Stimulated activated naive B cell treated with anti-CD40 and anti-IgM and Interleukin-4, amounts not matched to agents 10 μg/mL and 1 μg/mL and 100 μg/mL, for 72 hours (primary cell): ENCODE results near the gene AADAC.
"Not testable (repeated sequence)": the region's sequence is repeated elsewhere in the genome, so short reads cannot be mapped to it uniquely, and the experiment has no call there.

Source experiments
- ATAC-seq, 2 donors: fragments of 150-1000 bp; cut with Tn5 transposase; replicated peaks; 2 replicates each; pipeline ENCODE4 v1.10.0; 2021; ENCODE audit warnings: moderate library complexity in 1 of 2
- DNase-seq: peaks from one replicate; pipeline ENCODE4 v3.0.0; 2021
- H3K27ac Mint-ChIP-seq: one replicate; pipeline ENCODE4 v1.8.0; 2022; ENCODE audit warnings: mild to moderate bottlenecking, mixed read lengths
- H3K27me3 Mint-ChIP-seq, 2 donors: one replicate each; pipeline ENCODE4 v1.8.0; 2022; ENCODE audit warnings: mixed read lengths in 2 of 2
- H3K36me3 Mint-ChIP-seq, 2 donors: one replicate each; pipeline ENCODE4 v1.8.0; 2022; ENCODE audit warnings: mixed read lengths in 2 of 2, mild to moderate bottlenecking in 1 of 2
- H3K4me1 Mint-ChIP-seq, 2 donors: one replicate each; pipeline ENCODE4 v1.8.0; 2022; ENCODE audit warnings: mixed read lengths in 2 of 2, mild to moderate bottlenecking in 1 of 2
- H3K4me3 Mint-ChIP-seq, 2 donors: one replicate each; pipeline ENCODE4 v1.8.0; 2022; ENCODE audit warnings: mild to moderate bottlenecking in 2 of 2, mixed read lengths in 2 of 2, moderate library complexity in 1 of 2
- H3K9me3 Mint-ChIP-seq, 2 donors: one replicate each; pipeline ENCODE4 v1.8.0; 2022; ENCODE audit warnings: mixed read lengths in 2 of 2, mild to moderate bottlenecking in 1 of 2

Gene AADAC

DNA sequence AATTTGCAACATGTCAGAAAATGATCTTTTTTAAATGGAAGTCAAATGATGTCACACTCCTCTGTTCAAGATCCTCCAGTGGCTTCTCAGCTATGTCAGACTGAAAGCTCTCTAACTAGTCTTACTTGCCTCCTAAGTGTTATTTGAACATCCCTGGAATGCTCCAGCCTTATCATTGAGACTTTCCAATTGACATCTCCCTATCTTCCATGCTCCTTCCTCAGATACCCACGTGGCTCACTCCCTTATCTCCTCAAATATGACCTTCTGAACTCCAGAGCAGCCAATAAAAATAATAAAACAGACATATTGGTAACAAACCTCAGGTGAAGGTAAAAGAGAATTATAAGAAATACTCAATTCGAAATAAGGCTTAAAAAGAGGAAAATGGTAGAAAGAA lies 25.5 kb upstream of the AADAC start:
- H3K4me3 Mint-ChIP-seq, result no peak overlapping the region
- H3K27me3 Mint-ChIP-seq, result no peaks in the 10 kb centered on the region
- H3K27ac Mint-ChIP-seq, result no peak overlapping the region
- peaks cover 4 to 7% of the 10 kb centered on the region in 2 donors for H3K9me3 Mint-ChIP-seq
- DNase-seq (no peak), ATAC-seq (no peak)
- H3K4me1 Mint-ChIP-seq, result no peaks in the 10 kb centered on the region
- peaks cover 0 to 2% of the 10 kb centered on the region in 2 donors for H3K36me3 Mint-ChIP-seq

DNA sequence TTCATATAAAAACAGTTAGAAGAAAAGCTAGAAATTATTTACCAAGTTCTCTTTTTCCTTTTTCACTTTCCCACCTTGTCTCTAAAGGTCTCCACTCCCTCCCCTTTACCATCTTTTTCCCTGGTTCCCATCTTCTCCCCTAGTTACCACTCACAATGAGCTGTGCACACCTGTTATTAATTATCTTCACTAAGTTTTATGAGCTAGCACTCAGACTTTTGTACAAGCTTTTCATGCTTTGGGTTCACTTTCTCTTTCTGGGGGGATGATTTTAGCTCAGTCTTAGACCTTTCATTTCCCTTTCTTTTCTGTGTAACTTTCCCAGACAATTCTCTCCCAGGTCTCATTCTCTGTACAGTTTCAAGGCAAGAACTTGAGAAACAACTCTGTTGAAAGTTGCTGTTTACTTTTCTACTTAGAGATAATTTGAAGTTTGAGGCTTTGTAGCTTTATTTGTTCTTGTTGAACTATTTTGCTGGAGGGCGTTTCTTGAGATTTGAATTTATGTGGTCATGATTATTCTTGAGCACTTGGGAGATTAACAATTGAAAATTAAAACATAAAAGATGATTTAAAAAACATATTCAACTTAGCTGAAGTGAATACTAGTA lies 24.0 kb upstream of the AADAC start:
- H3K27ac Mint-ChIP-seq, result no peak overlapping the region
- no peaks in the 10 kb centered on the region for H3K27me3 Mint-ChIP-seq
- H3K36me3 Mint-ChIP-seq, result peaks cover 0 to 2% of the 10 kb centered on the region in 2 donors
- ATAC-seq (no peak), DNase-seq (no peak)
- H3K4me1 Mint-ChIP-seq, result no peaks in the 10 kb centered on the region
- H3K4me3 Mint-ChIP-seq, result no peak overlapping the region
- H3K9me3 Mint-ChIP-seq, result peaks cover 4 to 7% of the 10 kb centered on the region in 2 donors

- not testable (repeated sequence) for H3K27me3 Mint-ChIP-seq, H3K27ac Mint-ChIP-seq, ATAC-seq, H3K4me3 Mint-ChIP-seq, H3K9me3 Mint-ChIP-seq, H3K4me1 Mint-ChIP-seq, DNase-seq, H3K36me3 Mint-ChIP-seq
Measured at GRCh38 chr3:151790763-151791162, 23.2 kb upstream of the AADAC start.

DNA sequence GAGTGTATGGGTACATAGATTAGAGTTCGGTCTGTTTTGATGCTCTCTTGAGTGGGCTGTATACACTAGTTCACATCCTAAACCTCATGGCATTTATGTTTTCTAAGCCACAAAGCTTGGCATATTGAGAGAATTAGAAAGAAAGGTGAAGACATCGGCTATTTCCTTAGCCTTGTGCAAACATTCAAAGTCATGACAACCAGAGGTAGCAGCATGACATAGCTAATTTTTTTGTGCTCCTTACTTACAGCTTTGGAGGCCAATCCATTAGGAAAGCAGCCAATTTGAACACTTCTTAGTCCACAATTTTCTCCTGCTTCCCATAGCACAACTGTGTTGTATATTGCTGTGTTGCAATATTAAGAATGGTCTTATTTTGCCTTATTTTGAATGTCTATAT lies 21.5 kb upstream of the AADAC start:
- Mint-ChIP-seq H3K36me3 (peaks cover 0 to 2% of the 10 kb centered on the region in 2 donors), H3K27ac (no peak overlapping the region), H3K9me3 (peaks cover 4 to 7% of the 10 kb centered on the region in 2 donors), H3K4me3 (no peak overlapping the region), H3K27me3 (no peaks in the 10 kb centered on the region), H3K4me1 (no peaks in the 10 kb centered on the region)
- DNase-seq (no peak), ATAC-seq (no peak)

GRCh38 chr3:151793636-151794035 lies 20.3 kb upstream of the AADAC start:
- no peak overlapping the region for H3K27ac Mint-ChIP-seq
- H3K4me1 Mint-ChIP-seq, result no peaks in the 10 kb centered on the region
- ATAC-seq (no peak), DNase-seq (no peak)
- peaks cover 4 to 7% of the 10 kb centered on the region in 2 donors for H3K9me3 Mint-ChIP-seq
- H3K4me3 Mint-ChIP-seq, result no peak overlapping the region
- H3K36me3 Mint-ChIP-seq, result peaks cover 0 to 2% of the 10 kb centered on the region in 2 donors
- no peaks in the 10 kb centered on the region for H3K27me3 Mint-ChIP-seq

DNA sequence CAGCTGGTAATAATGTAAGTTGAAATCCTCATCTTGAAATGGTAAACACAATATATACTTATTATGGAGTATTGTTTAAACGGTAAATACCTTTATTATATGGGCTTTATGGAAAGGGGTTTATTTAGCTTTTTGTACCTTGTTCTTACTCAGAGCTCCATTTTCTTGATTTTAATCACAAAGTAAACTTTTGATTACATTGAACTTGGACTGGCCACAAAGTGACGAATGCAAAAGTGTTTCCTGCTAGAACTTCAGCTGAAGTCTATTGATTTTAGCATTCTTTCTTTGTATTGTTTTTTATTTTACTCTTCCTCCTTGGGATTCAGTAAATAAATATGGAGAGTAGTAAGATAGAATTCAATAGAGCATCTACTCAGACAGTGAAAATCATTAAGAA lies 19.8 kb upstream of the AADAC start:
- H3K4me3 Mint-ChIP-seq, result no peak overlapping the region
- peaks cover 4 to 7% of the 10 kb centered on the region in 2 donors for H3K9me3 Mint-ChIP-seq
- peaks cover 0 to 2% of the 10 kb centered on the region in 2 donors for H3K36me3 Mint-ChIP-seq
- H3K27me3 Mint-ChIP-seq, result no peaks in the 10 kb centered on the region
- DNase-seq (no peak), ATAC-seq (no peak)
- no peak overlapping the region for H3K27ac Mint-ChIP-seq
- H3K4me1 Mint-ChIP-seq, result no peaks in the 10 kb centered on the region

DNA sequence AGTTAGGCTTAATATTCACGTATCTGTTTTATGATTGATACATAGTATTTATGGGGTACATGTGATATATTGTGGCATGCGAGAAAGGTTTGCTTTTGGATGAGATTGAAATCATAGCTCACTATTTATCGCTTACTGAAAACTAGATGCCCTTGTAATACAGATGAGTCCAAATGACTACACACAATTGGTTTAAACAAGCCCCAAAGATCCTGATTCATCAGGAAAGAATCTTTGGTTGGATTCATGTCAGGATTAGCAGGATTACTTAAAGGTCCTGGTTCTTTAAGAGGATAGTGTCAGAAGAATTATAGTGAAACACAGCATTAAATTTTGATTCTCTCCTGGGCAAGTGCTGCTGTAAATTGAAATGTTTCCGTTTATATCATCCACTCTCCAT lies 18.6 kb upstream of the AADAC start:
- Mint-ChIP-seq H3K4me1 (no peaks in the 10 kb centered on the region), H3K27ac (no peak overlapping the region), H3K4me3 (no peak overlapping the region), H3K9me3 (peaks cover 3 to 4% of the 10 kb centered on the region in 2 donors), H3K27me3 (no peaks in the 10 kb centered on the region), H3K36me3 (peaks cover 0 to 2% of the 10 kb centered on the region in 2 donors)
- ATAC-seq (no peak), DNase-seq (no peak)

GRCh38 chr3:151796105-151796680 lies 17.7 kb upstream of the AADAC start:
- Mint-ChIP-seq H3K4me1 (no peaks in the 10 kb centered on the region), H3K27ac (no peak overlapping the region), H3K9me3 (no peaks in the 10 kb centered on the region)

DNA sequence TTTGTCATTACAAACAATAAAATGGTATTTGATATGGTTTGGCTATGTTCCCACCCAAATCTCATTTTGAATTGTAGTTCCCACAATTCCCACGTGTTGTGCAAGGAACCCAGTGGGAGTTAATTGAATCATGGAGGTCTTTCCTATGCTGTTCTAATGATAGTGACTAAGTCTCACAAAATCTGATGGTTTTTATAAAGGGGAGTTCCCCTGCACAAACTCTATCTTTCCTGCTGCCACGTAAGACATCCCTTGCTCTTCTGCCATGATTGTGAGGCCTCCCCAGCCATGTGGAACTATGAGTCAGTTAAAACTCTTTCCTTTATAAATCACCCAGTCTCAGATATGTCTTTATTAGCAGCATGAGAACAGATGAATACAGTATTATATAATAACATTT lies 15.4 kb upstream of the AADAC start:
- ATAC-seq (no peak), DNase-seq (no peak)
- H3K4me3 Mint-ChIP-seq, result no peak overlapping the region
- H3K4me1 Mint-ChIP-seq, result no peaks in the 10 kb centered on the region
- H3K27ac Mint-ChIP-seq, result no peak overlapping the region
- H3K36me3 Mint-ChIP-seq, result no peaks in the 10 kb centered on the region
- H3K27me3 Mint-ChIP-seq, result no peaks in the 10 kb centered on the region
- H3K9me3 Mint-ChIP-seq, result no peaks in the 10 kb centered on the region

More at GRCh38 chr3:151796105-151796680, 17.7 kb upstream of the AADAC start:
- ATAC-seq (no peak), DNase-seq (no peak)
- Mint-ChIP-seq H3K36me3 (no peaks in the 10 kb centered on the region), H3K4me3 (no peak overlapping the region), H3K27me3 (no peaks in the 10 kb centered on the region)

DNA sequence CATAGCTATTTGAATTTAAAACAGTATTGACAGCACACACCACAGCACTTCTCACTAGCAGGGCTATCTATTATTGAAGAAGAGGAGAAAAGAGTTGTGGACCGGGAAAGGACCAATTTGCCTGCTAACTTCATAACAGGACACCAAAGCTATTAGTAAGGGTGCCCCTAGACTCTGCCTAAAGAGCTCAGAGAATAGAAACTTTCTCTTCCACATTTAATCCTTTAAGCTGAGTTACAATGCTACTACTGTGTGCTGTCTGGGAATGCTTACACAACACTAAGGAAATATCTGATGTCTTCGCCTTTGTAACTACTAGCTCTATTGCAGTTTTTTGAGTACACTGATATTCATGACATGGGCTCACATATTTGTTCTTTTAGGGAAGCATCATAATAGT lies 13.5 kb upstream of the AADAC start:
- H3K27me3 Mint-ChIP-seq, result no peaks in the 10 kb centered on the region
- no peaks in the 10 kb centered on the region for H3K9me3 Mint-ChIP-seq
- DNase-seq (no peak), ATAC-seq (no peak)
- H3K27ac Mint-ChIP-seq, result no peak overlapping the region
- no peaks in the 10 kb centered on the region for H3K36me3 Mint-ChIP-seq
- H3K4me3 Mint-ChIP-seq, result no peak overlapping the region
- no peaks in the 10 kb centered on the region for H3K4me1 Mint-ChIP-seq

DNA sequence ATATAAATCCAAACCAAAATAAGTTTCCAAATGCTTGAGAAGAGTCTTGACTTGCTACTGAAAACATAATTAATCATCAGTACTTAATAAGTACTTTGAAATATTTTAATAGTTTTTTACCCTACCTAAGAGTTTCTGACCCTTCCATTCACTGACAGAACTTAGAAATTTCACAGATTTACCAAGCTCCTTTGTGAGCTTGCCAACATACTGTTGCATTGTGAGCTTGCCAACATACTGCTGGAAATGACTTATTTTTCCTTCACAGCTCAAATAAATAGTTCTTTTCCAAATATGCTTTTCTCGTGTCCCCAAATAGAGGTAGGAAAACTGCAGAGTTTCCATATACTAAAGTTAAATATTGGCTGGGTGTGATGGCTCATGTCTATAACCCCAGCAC lies 9.6 kb upstream of the AADAC start:
- Mint-ChIP-seq H3K4me1 (no peaks in the 10 kb centered on the region), H3K36me3 (peaks cover 2 to 4% of the 10 kb centered on the region in 2 donors), H3K4me3 (no peak overlapping the region), H3K27me3 (peaks cover 0 to 4% of the 10 kb centered on the region in 2 donors), H3K27ac (no peak overlapping the region), H3K9me3 (peaks cover 10 to 15% of the 10 kb centered on the region in 2 donors)
- no peak for ATAC-seq
- DNase-seq, result no peak

DNA sequence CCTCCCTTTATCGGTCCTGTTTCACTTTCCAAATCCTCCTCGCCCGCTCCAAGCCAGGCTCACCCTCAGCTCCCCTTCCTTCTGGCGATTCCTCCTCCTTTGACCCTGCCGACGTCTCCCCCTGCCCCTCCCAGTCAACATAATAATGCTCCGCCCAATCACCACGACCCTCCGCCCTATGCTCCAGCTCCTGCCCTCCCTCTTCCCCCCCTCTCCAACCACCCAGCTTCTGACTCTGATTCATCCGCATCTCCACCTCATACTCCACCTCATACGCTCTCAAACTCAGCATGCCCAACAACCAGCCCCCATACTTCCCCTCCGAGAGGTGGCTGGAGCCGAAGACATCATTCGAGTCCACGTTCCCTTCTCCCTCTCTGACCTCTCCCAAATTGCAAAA lies 7.1 kb upstream of the AADAC start:
- no peak overlapping the region for H3K27ac Mint-ChIP-seq
- ATAC-seq (no peak), DNase-seq (no peak)
- H3K27me3 Mint-ChIP-seq, result peaks cover 0 to 4% of the 10 kb centered on the region in 2 donors
- H3K36me3 Mint-ChIP-seq, result peaks cover 2 to 4% of the 10 kb centered on the region in 2 donors
- no peaks in the 10 kb centered on the region for H3K4me1 Mint-ChIP-seq
- peaks cover 10 to 15% of the 10 kb centered on the region in 2 donors for H3K9me3 Mint-ChIP-seq
- H3K4me3 Mint-ChIP-seq, result no peak overlapping the region

- not testable (repeated sequence) for H3K36me3 Mint-ChIP-seq, H3K4me3 Mint-ChIP-seq, H3K27me3 Mint-ChIP-seq, H3K27ac Mint-ChIP-seq, ATAC-seq, H3K4me1 Mint-ChIP-seq, DNase-seq
- peaks cover 10 to 15% of the 10 kb centered on the region in 2 donors for H3K9me3 Mint-ChIP-seq
Measured at GRCh38 chr3:151808926-151809325, 5.0 kb upstream of the AADAC start.

GRCh38 chr3:151811474-151811873 lies 2.4 kb upstream of the AADAC start:
- peaks cover 10 to 11% of the 10 kb centered on the region in 2 donors for H3K9me3 Mint-ChIP-seq
- ATAC-seq (peak in 1 of 2 donors; percentile 7), DNase-seq (no peak)
- H3K27ac Mint-ChIP-seq, result no peak overlapping the region
- peaks cover 0 to 8% of the 10 kb centered on the region in 2 donors for H3K27me3 Mint-ChIP-seq
- peaks cover 2 to 4% of the 10 kb centered on the region in 2 donors for H3K36me3 Mint-ChIP-seq
- no peaks in the 10 kb centered on the region for H3K4me1 Mint-ChIP-seq
- no peak overlapping the region for H3K4me3 Mint-ChIP-seq

- ATAC-seq, result no peak
- Mint-ChIP-seq H3K4me1 (no peaks in the 10 kb centered on the region), H3K36me3 (no peaks in the 10 kb centered on the region), H3K9me3 (no peaks in the 10 kb centered on the region), H3K27ac (no peak overlapping the region), H3K27me3 (peaks cover 0 to 4% of the 10 kb centered on the region in 2 donors), H3K4me3 (no peak overlapping the region)
- DNase-seq, result no peak
Measured at GRCh38 chr3:151814588-151814987, 672 bp downstream of the AADAC start.
